NCI-H446 (cell line): ENCODE results near the gene OARD1.

Experiments
- DNase-seq, 2 experiments: peaks; one replicate each; lab custom pipeline; 2025; lab: John Stamatoyannopoulos, UW

OARD1 gene

GRCh38 chr6:41074692-41075436, 2.7 kb upstream of the OARD1 start:
- no peak for DNase-seq

- DNase-seq: peak in 1 of 2 experiments; percentile 24
Measured at GRCh38 chr6:41073968-41074691, 2.0 kb upstream of the OARD1 start.

- peak; percentile 69 to 84 for DNase-seq
Measured at GRCh38 chr6:41073203-41073967, 1.2 kb upstream of the OARD1 start.

- DNase-seq: no peak
Measured at GRCh38 chr6:41072836-41073202, 663 bp upstream of the OARD1 start, which contains the start of gene NFYA. NFYA (plus strand) TSS chr6:41072974; CDS start chr6:41079090, 6,116 bp downstream.

GRCh38 chr6:41071501-41071922, 644 bp downstream of the OARD1 start:
- no peak for DNase-seq

GRCh38 chr6:41066867-41067304, 5.3 kb downstream of the OARD1 start:
- peak; percentile 45 to 82 for DNase-seq

GRCh38 chr6:41065550-41066026, 6.6 kb downstream of the OARD1 start:
- DNase-seq: no peak

- no peak for DNase-seq
Measured at GRCh38 chr6:41064841-41065240, 7.3 kb downstream of the OARD1 start.

- DNase-seq: no peak
Measured at GRCh38 chr6:41063884-41064285, 8.3 kb downstream of the OARD1 start.

GRCh38 chr6:41062056-41062455, 10.1 kb downstream of the OARD1 start:
- DNase-seq: no peak

- DNase-seq: no peak
Measured at GRCh38 chr6:41061196-41061726, 10.9 kb downstream of the OARD1 start.

GRCh38 chr6:41059556-41059955, 12.6 kb downstream of the OARD1 start:
- DNase-seq: no peak

- no peak for DNase-seq
Measured at GRCh38 chr6:41058783-41059181, 13.4 kb downstream of the OARD1 start.

GRCh38 chr6:41056768-41057490, 15.2 kb downstream of the OARD1 start:
- no peak for DNase-seq

GRCh38 chr6:41055149-41055548, 17.0 kb downstream of the OARD1 start:
- DNase-seq: no peak

GRCh38 chr6:41054511-41054910, 17.6 kb downstream of the OARD1 start:
- DNase-seq: no peak

GRCh38 chr6:41053041-41053440, 19.1 kb downstream of the OARD1 start, which contains the start of gene APOBEC2:
APOBEC2 (plus strand) TSS chr6:41053202; CDS start chr6:41053348, 146 bp downstream.
- DNase-seq: peak; percentile 5 to 16

GRCh38 chr6:41051873-41052272, 20.3 kb downstream of the OARD1 start:
- DNase-seq: no peak

GRCh38 chr6:41050536-41050935, 21.6 kb downstream of the OARD1 start:
- DNase-seq: no peak

- DNase-seq: no peak
Measured at GRCh38 chr6:41049955-41050354, 22.2 kb downstream of the OARD1 start.

GRCh38 chr6:41049521-41049920, 22.6 kb downstream of the OARD1 start:
- no peak for DNase-seq
